ENCODE measurements around the gene BTLA.
"Not testable (repeated sequence)": the region's sequence is repeated elsewhere in the genome, so short reads cannot be mapped to it uniquely, and the experiment has no call there.

GRCh38 chr3:112494448-112494767, 4.9 kb downstream of the BTLA start:
- TF ChIP-seq EZH2 (IDR thresholded peaks at IDR 0.05; ENCODE audit: borderline replicate concordance); CTCF (IDR thresholded peaks at IDR 0.05; ENCODE audit: poor library complexity); EZH2phosphoT487 (IDR thresholded peaks at IDR 0.05; ENCODE audit: low read depth, severe bottlenecking, unreplicated experiment): not testable (repeated sequence)
